Left lung (tissue), 10 donors: ENCODE results near the gene FAM20A. TPM values are rescaled to one million over a fixed set of nuclear protein-coding genes. Genes with fewer than 3 reads are reported as not detected.

ENCODE experiments used
- ATAC-seq: fragments of 200-7000 bp; cut with Tn5 transposase; one replicate; pipeline ENCODE4 v1.9.1; 2020; ENCODE audit warnings: moderate library complexity
- DNase-seq, 4 donors: peaks; one replicate each; pipeline ENCODE4 v3.0.0-alpha.2; 2013 to 2020
- H3K27ac ChIP-seq, 2 donors: fragments of 200-600 bp; sonication (generic) in 1 of 2; one replicate each; pipeline versions ENCODE4 v1.5.0 to v1.8.0; 2020 to 2021
- H3K27me3 ChIP-seq, 2 donors: fragments of 200-600 bp; sonication (generic) in 1 of 2; one replicate each; pipeline versions ENCODE4 v1.5.0 to v1.8.0; 2020 to 2021
- H3K36me3 ChIP-seq, 2 donors: fragments of 200-600 bp; sonication (generic) in 1 of 2; one replicate each; pipeline versions ENCODE4 v1.5.0 to v1.8.0; 2020 to 2021
- H3K4me1 ChIP-seq, 2 donors: fragments of 200-600 bp; one replicate each; pipeline ENCODE4 v1.8.0; 2021
- H3K4me3 ChIP-seq, 2 donors: fragments of 200-600 bp; sonication (generic) in 1 of 2; one replicate each; pipeline versions ENCODE4 v1.5.0 to v1.8.0; 2020 to 2021; ENCODE audit warnings: mild to moderate bottlenecking in 1 of 2
- H3K9me3 ChIP-seq, 2 donors: fragments of 200-600 bp; sonication (generic) in 1 of 2; one replicate each; pipeline versions ENCODE4 v1.5.0 to v1.8.0; 2020 to 2021
- CTCF ChIP-seq, 2 donors: fragments of 200-600 bp; sonication (generic) in 1 of 2; IDR thresholded peaks; one replicate each; pipeline versions ENCODE4 v1.5.0 to v1.8.0; 2021; ENCODE audit warnings: antibody characterized with exemption in 2 of 2
- intact Hi-C, 2 donors: fragments of 100-400 bp; cut with DNase I; formaldehyde crosslinking; loops; one replicate each; pipeline versions ENCODE4 v1.11.2 to v1.14.2; 2022
- polyA plus RNA-seq, 6 donors: library from polyadenylated mRNA; unstranded; fragments of 120-200 nt; gene quantifications; one replicate each; pipeline ENCODE4 v1.2.1, GENCODE V29; 2013; ENCODE audit not compliant: insufficient read length in 6 of 6
- total RNA-seq, 2 donors: library from RNA; stranded (reverse); fragmentation: NEBNext Ultra II Directional; extraction: Animal tissue kit (Norgen Biotek cat#: 25700); gene quantifications; one replicate each; pipeline ENCODE4 v1.2.1, GENCODE V29; 2021
- donor health status: DM: no; HTN: yes; CAD: no.
- donor health status: DM: no; HTN: no; CAD: no.

Gene FAM20A
- total and polyA plus RNA-seq, 8 donors = 3.8 to 85.9 (median 6.0) TPM

GRCh38 chr17:68567581-68567980 is 33.6 kb downstream of the FAM20A start:
- no peak for TF ChIP-seq CTCF (IDR thresholded peaks at IDR 0.05)
- Histone ChIP-seq H3K4me3 (no peak overlapping the region), H3K4me1 (peaks cover 20 to 79% of the 10 kb centered on the region in 2 donors), H3K9me3 (no peaks in the 10 kb centered on the region), H3K27ac (peak overlapping the region; percentile 11 to 46), H3K36me3 (no peaks in the 10 kb centered on the region), H3K27me3 (no peaks in the 10 kb centered on the region)
- intact Hi-C loops = no loop called here
- no peak for ATAC-seq
- DNase-seq = no peak

GRCh38 chr17:68567035-68567434 is 34.1 kb downstream of the FAM20A start:
- Histone ChIP-seq H3K4me1 (peaks cover 15 to 79% of the 10 kb centered on the region in 2 donors), H3K27me3 (no peaks in the 10 kb centered on the region), H3K9me3 (no peaks in the 10 kb centered on the region), H3K4me3 (no peak overlapping the region), H3K36me3 (no peaks in the 10 kb centered on the region), H3K27ac (peak overlapping the region; percentile 11 to 46)
- TF ChIP-seq CTCF (IDR thresholded peaks at IDR 0.05) = no peak
- no peak for DNase-seq
- intact Hi-C loops = no loop called here
- ATAC-seq = no peak

- Histone ChIP-seq H3K4me3 (no peak overlapping the region), H3K9me3 (no peaks in the 10 kb centered on the region), H3K27ac (peak overlapping the region; percentile 11 to 46), H3K27me3 (no peaks in the 10 kb centered on the region), H3K4me1 (peaks cover 12 to 75% of the 10 kb centered on the region in 2 donors), H3K36me3 (no peaks in the 10 kb centered on the region)
- DNase-seq = no peak
- intact Hi-C loops = no loop called here
- no peak for TF ChIP-seq CTCF (IDR thresholded peaks at IDR 0.05)
- peak; percentile 64 for ATAC-seq
Observed at GRCh38 chr17:68566442-68566738, 34.8 kb downstream of the FAM20A start.

GRCh38 chr17:68565661-68566441 is 35.3 kb downstream of the FAM20A start:
- no peaks in the 10 kb centered on the region for H3K9me3 ChIP-seq
- no peak overlapping the region for H3K4me3 ChIP-seq
- H3K27ac ChIP-seq = peak overlapping the region in 1 of 2 donors; percentile 46
- no peaks in the 10 kb centered on the region for H3K27me3 ChIP-seq
- peak; percentile 21 for ATAC-seq
- intact Hi-C loops = no loop called here
- peaks cover 7 to 71% of the 10 kb centered on the region in 2 donors for H3K4me1 ChIP-seq
- no peak for TF ChIP-seq CTCF (IDR thresholded peaks at IDR 0.05)
- DNase-seq = no peak
- no peaks in the 10 kb centered on the region for H3K36me3 ChIP-seq

- DNase-seq = no peak
- no peak for ATAC-seq
- no peak for TF ChIP-seq CTCF (IDR thresholded peaks at IDR 0.05)
- no peak overlapping the region for H3K27ac ChIP-seq
- no peak overlapping the region for H3K4me3 ChIP-seq
- no peaks in the 10 kb centered on the region for H3K27me3 ChIP-seq
- peaks cover 3 to 58% of the 10 kb centered on the region in 2 donors for H3K4me1 ChIP-seq
- no peaks in the 10 kb centered on the region for H3K9me3 ChIP-seq
- no peaks in the 10 kb centered on the region for H3K36me3 ChIP-seq
- intact Hi-C loops = no loop called here
Observed at GRCh38 chr17:68564415-68565111, 36.6 kb downstream of the FAM20A start.
